SKM-1 treated with dmso at 0.1 percent for 144 hours (cell line): ENCODE results near the gene NTM.
"Not testable (repeated sequence)": the region's sequence is repeated elsewhere in the genome, so short reads cannot be mapped to it uniquely, and the experiment has no call there.

ENCODE experiments used
- DNase-seq: peaks from one replicate; lab custom pipeline; 2025; ENCODE audit not compliant: unreplicated experiment; lab: John Stamatoyannopoulos, UW

Gene NTM

DNA sequence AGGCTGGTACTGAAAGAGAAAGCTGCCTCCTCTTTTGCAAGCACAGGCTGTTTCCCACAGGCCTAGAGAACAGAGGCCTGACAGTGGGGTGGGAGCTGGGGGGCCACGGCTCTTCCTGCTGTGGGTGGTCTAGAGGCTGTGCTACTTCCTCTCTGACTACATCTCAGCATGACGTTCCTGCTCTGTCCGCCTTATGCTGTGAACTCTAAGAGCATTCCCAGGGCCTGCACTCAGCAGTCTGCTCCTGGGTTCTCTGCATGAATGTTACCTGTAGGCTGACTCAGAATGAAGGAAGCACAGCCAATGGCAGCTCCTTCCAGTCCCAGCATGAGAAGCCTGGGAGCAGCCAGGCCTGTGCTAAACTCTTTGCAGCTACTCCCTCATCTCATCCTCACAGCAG lies 534.3 kb downstream of the NTM start:
- DNase-seq = no peak

DNA sequence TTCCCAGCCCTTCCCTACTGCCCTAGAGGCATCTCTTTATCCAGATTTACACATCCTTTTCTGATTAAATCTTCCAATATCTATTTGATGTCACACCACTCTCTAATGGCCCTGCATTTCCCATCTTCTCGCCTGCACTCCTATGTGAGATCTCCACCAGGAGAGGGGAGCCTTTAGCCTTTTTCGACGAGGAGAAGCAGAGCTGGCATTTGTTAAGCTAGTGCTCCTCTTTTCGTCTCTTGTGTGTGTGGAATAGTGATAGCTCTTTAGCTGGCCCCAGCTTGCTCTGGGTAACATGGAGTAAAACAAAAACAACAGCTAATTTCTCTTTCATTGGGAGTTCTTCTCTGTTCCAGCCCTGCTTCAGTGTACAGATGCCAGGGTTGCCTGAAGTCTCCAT lies 536.5 kb downstream of the NTM start:
- no peak for DNase-seq

DNA sequence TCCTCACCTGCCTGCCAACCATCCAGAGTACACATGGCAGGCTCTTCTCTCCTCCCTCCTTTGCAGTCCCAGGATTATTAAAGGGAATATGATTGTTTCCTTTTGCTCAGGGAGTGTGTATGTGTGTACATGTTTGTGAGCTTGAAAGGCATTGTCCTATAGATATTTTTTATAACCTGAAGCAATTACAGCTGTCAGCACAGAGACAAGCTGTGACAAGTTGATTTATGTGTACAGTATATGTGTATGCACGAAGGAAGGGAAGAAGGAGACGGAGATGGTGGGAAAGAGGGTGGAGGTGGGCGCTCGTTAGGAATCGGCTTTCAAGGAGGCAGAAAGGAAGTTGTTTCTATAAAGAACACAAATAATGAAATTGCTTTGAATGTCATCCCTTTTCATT lies 537.0 kb downstream of the NTM start:
- no peak for DNase-seq

DNA sequence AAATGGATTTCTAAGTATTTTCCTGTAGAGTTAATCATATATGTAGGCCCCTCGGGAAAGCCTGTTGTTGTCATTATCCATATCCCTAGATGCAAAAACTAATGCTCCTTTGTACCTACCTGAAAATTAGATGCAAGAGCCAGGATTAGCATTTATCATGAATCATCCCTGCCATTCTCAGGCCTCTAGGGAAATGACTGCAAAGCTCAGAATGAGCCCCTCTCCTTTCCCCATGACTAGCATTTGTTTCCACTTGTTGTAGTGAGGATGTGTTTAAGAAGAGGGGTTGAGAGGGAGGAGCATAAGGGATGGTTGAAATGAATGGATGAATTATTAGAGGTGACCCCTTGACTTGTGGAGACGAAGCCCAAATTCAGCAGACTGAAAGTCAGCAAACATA lies 537.9 kb downstream of the NTM start:
- DNase-seq = no peak

DNA sequence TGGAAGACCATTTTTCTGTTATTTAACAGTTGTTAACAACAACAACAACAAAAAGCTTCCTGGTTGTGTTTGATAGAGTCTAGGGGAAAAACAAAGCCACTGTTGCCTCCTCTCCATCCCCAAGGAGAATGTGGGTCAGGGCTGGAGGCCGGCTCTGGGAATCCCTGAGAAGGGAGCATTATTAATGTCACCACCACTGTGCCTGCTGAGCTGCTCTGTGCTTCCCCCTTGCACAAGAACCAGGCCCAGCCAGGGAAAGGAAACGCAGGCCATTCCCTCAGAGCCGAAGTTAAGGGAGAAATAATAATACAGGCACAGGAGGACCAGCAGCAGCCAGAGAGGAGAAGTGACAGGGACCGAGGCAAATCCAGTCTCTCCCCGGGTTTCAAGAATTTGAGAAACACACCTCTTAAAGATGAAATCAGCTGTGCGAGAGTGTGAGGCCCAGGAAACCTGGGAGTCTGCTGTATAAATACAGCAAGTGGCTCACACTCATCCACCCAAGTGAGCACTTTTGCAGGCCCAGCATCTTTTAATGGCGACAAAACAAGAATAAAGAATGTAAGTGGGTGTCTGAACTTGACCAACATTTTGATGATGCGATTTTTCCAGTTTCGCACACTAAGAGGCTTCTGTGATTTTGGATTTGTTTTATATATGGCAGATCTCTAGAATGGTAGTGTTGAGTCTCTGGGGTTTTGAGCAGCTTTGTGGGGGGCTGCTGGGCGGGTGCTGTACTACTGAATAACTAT lies 539.2 kb downstream of the NTM start:
- no peak for DNase-seq

DNA sequence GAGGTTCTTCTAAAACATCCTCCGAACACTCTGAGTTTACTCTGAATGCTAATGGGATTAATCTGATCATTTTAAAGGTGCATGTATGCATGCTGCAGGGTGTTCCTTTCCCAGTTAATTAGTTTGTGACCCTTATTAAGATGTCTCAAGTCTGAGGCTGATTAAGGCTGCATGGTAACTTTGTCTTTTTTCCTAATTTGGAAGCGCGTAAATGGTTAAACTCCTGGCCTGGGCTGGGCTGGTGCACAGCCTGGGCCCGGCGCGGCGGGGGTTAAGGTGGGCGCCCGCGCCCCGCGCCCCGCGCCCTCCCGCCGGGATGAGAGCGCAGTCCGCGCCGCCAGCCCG lies 539.7 kb downstream of the NTM start:
- DNase-seq = no peak

DNA sequence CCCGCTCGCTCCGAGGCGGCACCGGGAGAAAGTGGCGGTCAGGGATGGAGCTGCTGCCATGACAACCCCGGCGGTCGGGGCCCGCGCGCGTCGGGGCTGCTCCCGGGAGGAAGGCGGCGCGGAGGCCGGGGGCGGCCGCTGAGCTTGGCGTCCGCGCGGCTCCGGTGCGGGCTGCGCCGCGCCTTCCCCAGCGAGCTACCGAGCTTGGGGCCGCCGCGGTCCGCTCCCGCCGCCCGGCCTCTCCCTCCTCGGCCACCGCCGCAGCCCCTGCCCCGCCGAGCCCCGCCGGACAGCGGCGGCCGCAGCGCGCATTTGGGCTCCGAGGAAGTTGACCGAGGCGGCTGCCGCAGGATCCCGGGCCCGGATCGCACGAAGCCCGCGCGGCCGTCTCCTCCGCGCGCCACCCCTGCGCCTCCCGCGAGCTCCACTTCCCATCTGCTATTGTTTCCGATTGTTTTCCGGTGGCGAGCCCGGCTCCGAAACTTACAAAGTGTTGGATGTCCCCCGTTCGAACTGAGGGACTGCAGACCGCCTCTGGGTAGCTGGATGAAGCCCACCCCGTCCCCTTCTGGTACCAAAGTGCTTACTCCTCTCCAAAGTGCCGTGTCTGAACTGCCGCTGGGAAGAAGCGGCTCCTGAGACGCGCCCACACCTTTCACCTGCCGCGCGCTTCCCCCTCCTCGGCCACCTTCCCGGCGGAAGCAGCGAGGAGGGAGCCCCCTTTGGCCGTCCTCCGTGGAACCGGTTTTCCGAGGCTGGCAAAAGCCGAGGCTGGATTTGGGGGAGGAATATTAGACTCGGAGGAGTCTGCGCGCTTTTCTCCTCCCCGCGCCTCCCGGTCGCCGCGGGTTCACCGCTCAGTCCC lies 540.3 kb downstream of the NTM start:
- DNase-seq = no peak

DNA sequence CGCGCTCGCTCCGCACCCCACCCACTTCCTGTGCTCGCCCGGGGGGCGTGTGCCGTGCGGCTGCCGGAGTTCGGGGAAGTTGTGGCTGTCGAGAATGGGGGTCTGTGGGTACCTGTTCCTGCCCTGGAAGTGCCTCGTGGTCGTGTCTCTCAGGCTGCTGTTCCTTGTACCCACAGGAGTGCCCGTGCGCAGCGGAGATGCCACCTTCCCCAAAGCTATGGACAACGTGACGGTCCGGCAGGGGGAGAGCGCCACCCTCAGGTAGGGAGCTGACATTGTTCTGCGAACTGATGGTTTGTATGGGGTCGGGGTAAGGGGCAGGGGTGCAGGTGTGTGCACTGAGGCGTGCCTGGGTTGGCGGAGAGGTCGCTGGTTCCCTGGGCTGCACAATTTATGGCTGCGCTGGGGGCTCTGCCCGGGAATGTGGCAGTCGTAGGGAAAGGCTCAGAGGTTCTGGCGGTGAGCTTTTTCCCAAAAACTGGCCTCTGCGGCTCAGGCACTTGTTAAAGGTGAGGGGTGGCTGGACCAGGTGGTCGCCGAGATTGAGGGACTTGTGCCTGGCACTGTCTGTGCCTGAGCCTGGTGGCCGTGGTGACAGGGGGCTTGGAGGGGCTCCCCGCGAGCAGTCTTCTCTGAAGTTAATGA lies 541.1 kb downstream of the NTM start:
- not testable (repeated sequence) for DNase-seq

DNA sequence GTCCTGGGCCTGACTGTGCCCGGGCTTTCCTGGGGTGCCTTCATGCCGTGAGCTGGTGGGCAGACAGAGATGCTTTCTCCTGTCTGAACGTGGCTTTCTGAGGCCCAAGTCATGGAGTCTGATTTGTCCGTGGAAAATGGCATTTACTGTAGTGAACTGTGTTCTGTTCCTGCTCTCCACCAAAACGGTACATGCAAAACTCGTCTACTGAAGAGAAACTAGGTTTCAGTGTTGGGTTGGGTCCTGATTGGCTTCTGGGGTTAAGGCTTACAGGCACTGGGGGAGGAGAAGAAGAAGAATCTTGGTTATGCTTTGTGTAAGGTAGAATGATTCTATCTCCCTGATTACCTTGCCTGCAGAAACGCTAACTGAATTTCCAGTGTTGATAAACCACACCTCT lies 541.7 kb downstream of the NTM start:
- DNase-seq = no peak

DNA sequence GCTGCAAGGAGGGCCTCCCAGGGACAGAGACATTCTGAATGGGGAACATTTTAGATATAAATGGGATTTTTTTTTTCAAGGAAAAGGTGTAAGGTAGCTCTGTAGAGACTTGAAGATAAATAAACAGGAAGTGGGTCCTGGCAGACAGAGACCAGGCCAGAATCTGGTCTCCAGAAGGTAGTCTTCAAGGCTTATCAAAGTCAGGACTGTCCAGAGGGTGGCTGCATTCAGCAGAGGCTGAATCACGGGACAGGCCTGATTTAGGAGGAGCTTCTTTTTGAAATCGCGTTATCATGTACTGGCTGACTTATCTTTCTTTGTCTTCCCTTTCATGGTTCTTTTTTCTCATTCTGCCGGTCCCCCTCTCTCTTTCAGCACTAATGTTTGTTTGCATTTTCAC lies 542.9 kb downstream of the NTM start:
- DNase-seq = no peak

DNA sequence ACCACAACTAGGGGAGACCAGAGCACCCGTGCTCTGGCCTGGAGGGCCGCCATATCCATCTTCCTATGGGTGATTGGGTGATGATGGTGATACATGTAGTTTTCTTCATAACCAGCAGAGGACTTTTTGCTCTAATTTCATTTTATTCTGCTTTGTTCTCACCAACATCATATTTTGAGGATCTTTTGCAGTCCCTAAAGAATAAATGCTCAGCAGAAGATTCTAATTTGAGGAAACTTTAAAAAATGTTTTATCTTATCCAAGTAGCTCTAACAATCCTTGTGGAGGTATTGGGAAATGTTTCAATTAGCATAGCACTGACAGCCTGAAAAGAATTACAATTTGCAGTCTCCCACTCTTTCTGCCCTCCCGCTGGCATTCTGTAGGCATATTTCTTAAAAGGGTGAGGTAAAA lies 544.0 kb downstream of the NTM start:
- DNase-seq = no peak

DNA sequence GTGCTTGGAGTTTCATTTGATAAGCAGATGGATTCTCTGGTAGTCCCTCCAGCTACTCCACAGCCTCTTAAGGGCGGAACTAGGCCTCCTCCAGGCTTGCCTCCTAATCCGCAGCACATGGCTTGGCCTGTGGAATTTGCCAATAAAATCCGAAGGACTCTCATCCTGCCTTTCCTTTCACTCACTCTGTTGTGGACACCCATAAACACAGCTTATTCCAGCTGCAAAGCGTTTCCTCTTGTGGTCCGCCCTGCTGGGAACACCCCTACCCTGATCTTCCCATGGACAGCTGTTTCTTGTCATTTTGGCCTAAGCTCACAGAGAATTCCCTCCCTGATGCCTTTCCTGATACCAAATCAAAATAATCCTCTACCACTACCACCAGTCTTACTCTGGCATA lies 546.2 kb downstream of the NTM start:
- DNase-seq = no peak

DNA sequence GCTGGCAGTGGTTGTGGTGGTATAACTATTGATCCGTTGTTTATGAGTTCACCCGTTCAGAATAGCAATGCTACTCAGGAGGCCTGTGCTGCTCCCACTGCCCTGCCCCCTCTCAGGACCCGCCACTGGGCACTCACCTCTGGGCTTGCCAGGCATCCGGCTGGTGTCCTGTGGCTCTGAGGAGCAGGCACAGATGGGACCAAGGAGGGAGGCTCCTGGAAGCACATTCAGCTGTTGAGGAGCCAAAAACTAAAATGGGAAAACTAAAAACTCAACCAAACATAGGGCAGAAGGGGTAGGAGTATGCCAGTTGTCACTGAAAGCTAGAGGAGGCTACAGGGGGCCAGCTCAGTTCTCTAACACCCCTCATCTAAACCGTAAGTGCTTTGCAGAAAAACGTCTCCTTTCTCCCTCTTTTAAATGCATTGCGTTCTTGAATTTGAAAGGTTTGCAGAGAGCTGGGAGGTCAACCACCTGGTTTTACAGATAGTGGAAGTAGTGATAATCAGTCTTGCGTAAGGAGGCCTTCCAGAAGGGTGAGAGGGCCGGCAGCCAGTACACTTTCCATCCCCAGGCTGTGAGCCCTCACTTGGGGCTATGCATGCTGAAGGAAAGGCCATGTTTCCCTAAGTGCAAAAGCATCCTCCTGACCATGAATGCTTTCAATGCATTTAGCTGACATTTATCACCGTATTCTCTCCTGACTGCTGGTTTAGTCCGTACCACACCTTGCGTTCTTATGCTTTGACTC lies 547.4 kb downstream of the NTM start:
- no peak for DNase-seq

DNA sequence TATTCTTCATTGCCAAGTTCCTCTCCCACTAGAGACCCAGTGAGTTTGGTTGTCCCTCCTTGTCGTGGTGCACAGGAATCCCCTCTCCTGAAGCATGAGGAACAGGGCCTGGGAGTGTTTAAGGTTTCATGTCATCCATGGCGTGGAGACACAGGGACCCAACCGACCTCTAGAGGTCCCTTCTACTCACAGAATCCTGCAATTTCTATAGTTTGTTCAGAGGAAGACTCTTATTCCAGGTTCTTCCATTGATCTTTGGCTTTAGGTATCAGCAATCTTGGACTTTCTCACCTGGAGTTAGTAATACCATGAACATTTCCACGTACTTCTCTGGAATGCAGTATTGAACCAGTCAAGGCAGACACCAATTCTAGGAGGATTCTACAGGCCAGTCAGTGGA lies 548.2 kb downstream of the NTM start:
- DNase-seq = no peak

DNA sequence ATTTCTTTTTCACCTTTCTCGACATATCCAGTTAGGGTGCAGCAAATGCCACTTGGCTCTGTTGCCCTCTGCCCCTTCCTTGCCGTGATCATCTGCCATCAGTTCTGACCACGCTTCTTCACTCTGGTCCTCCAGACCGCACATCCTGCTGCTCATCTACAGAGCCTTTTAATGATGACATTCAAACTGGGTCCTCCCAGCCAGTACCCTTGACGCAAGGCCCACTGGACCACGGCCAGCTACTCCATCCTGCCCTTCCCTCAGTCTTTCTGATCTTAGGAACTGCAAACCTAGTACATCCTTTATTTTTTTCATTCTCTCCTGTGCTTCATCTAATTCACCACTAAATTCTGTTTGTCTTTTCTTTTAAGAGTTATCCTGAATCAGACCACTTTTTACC lies 551.8 kb downstream of the NTM start:
- DNase-seq = no peak

DNA sequence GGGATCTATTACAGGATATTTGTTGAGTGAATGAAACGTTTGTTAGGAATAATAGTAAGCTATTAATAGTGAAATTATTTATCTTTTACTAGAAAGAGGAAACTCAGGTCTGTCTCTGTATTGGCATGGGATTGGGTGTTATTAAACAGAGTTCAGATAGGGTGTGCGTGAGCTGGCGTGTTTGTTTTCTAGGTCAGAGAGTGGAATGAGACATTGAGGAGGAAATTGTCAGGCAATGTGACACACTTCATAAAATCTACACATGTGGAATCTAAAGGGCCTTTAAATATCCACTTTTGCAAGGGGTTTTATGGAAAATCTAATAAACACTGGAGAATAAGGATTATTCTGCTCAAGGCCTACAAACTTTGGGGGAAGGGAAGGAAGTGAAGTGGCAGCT lies 552.9 kb downstream of the NTM start:
- no peak for DNase-seq

DNA sequence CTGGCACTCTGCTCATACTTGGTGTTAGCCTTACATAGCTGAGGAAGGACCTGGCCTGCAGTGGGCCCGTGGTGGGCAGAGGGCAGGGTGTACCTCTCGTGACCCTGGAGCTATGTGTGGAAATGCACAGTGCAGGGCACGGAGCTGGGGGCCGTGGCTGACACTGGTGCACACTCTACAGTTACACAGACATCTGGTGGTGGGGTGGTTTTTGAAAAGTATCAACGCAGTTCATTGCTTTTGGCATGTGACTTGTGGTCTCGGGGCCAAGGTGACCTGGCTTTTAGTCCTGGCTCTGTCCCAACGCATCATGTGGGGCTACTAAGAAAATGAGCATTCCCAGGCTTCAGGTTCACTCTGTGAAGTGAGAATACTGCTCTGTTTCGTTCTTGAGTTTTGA lies 553.6 kb downstream of the NTM start:
- DNase-seq = no peak

DNA sequence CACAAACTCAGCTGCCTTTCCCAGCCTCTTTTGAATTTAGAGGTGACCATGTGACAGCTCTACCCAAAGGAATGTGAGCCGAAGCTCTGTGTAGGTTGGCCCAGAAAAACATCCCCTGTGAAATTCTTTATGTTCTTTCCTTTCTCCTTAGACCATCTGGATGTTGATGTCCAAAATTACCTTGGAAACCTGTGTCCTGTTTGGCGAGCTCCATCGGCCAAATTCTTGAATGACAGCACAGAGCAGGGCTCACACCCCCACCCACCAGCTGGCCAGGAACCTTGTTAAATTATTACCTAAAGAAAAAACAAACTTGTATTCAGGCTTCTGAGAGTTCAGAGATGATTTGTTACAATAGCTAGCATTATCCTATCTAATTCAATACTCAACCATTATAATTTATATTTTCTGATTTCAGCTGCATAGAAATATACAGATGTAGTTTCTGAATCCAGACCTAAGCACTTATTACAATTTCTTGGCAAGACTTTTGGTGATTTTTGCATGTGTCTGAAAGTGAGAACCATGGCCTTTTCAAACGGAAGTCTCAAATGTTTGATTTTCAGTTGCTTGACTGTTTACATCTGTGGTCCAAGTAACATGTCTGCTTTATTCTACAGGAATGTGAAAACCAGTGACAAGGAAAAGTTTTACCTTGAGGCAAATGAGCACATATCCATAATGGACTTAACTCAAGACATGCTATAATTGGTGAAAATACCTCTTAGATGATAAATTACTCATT lies 554.2 kb downstream of the NTM start:
- DNase-seq = no peak

DNA sequence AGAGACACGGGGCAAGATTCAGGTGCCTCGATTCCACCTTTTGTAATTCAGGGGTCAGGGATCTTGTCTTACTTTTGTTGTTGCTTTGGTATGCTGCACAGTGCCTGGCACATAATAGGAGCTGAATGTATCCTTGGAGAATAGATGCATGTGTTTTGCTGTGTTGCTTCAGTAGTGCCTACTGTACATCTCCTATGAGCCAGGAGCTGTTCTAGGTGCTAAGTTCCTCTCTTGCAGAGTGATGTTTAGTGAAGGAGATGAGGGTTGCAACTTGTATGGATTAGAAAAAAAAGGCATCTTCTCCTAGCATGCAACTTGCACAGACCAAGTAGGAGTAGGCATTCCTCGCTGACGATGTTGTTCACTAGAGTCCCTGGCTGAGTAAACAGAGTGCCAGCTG lies 555.4 kb downstream of the NTM start:
- DNase-seq = no peak

DNA sequence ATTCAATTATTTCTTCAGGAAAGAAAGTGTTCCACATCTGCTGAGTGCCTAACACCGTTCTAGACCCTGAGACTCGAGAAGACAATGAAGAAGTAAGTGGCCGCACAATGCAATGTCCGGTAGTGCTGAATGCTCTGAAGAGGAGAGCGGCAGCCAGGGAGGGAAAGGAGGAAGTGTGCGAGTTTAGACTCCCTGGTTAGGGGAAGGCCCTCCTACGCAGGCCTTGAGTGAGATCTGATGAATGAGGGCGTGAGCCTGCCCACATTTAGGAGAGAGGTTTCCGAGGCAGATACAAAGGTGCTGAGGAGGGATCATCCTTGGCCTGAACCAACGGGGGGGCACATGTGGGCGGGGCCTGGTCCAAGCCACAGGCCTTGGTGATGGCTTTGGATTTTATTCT lies 558.6 kb downstream of the NTM start:
- peak; percentile 2 for DNase-seq
